Psoas muscle (tissue), 8 donors: Measurements from ENCODE around the gene ZSCAN30. TPM values are rescaled to one million over a fixed set of nuclear protein-coding genes. Genes with fewer than 3 reads are reported as not detected.

Experiments used
- ATAC-seq, 4 donors: fragments of 200-7000 bp; cut with Tn5 transposase; one replicate each; pipeline ENCODE4 v1.9.1; 2020; ENCODE audit warnings: moderate library complexity in 3 of 4, mild to moderate bottlenecking in 2 of 4
- DNase-seq, 2 donors: peaks; one replicate each; pipeline ENCODE4 v3.0.0-alpha.2; 2020
- H3K27ac ChIP-seq: fragments of 200-600 bp; one replicate; pipeline ENCODE4 v1.8.0; 2022
- H3K27me3 ChIP-seq, 3 donors: fragments of 200-600 bp in 1 of 3; one replicate each; pipeline versions ENCODE4 v1.6.1 to v1.8.0; 2013 to 2022; ENCODE audit warnings: low read length in 2 of 3, mild to moderate bottlenecking in 2 of 3, moderate library complexity in 1 of 3; ENCODE audit not compliant: insufficient read depth in 3 of 3
- H3K36me3 ChIP-seq, 2 donors: fragments of 200-600 bp in 1 of 2; one replicate each; pipeline versions ENCODE4 v1.6.1 to v1.8.0; 2013 to 2022; ENCODE audit warnings: low read depth in 1 of 2, mild to moderate bottlenecking in 1 of 2, moderate library complexity in 1 of 2; ENCODE audit not compliant: insufficient read depth in 1 of 2
- H3K4me1 ChIP-seq: fragments of 200-600 bp; one replicate; pipeline ENCODE4 v1.8.0; 2022
- H3K4me3 ChIP-seq: fragments of 200-600 bp; one replicate; pipeline ENCODE4 v1.8.0; 2022; ENCODE audit warnings: mild to moderate bottlenecking
- H3K9me3 ChIP-seq: fragments of 200-600 bp; one replicate; pipeline ENCODE4 v1.8.0; 2022
- CTCF ChIP-seq: fragments of 200-600 bp; IDR thresholded peaks from one replicate; pipeline ENCODE4 v1.8.0; 2022; ENCODE audit warnings: antibody characterized with exemption
- WGBS, 3 donors: extraction: QIAGEN DNeasy Blood & Tissue Kit; methylation state at CpG; one replicate each; pipeline versions ENCODE4 v1.1.6 to v1.1.7; 2013; 5-methylcytosine and 5-hydroxymethylcytosine counted together
- intact Hi-C, 2 donors: fragments of 100-400 bp; cut with DNase I; formaldehyde crosslinking; loops; one replicate each; pipeline versions ENCODE4 v1.11.0 to v1.14.2; 2022
- polyA plus RNA-seq, 3 donors: library from polyadenylated mRNA; stranded (reverse); fragments of 200-250 nt; gene quantifications; one replicate each; pipeline ENCODE4 v1.2.3, GENCODE V29; 2013
- total RNA-seq, 4 donors: library from RNA; stranded (reverse); fragmentation: NEBNext Ultra II Directional in 2 of 4; extraction: Animal tissue kit (Norgen Biotek cat#: 25700) in 2 of 4; gene quantifications; one replicate each; pipeline versions ENCODE4 v1.2.1 to v1.2.4, GENCODE V29; 2021 to 2023
- donor health status: healthy with polysubstance abuse.
- donor health status: DM: no; HTN: no; CAD: no; lungs with moderate emphysema.
- donor health status: Bipolar disorder and iron deficiency.
- donor health status: healthy.
- donor health status: DM: yes; HTN: yes; CAD: no.
- donor health status: DM: no; HTN: no; CAD: no.
- donor health status: DM: no; HTN: no; CAD: no.
- donor health status: DM: yes; HTN: yes; CAD: no.

The ZSCAN30 gene
- total and polyA plus RNA-seq, 7 donors, result 3.0 to 12.2 (median 8.8) TPM

GRCh38 chr18:35324926-35325655, 35.1 kb upstream of the ZSCAN30 start:
- H3K4me3 ChIP-seq, result no peak overlapping the region
- no peak overlapping the region for H3K27ac ChIP-seq
- TF ChIP-seq CTCF, result no peak
- intact Hi-C loops, result no loop called here
- WGBS, 3 donors, result 28 to 78% (median 61%) methylated on average over 2 of the region's 2 CpGs
- H3K36me3 ChIP-seq, result no peaks in the 10 kb centered on the region
- no peaks in the 10 kb centered on the region for H3K27me3 ChIP-seq
- ATAC-seq (no peak), DNase-seq (no peak)
- no peaks in the 10 kb centered on the region for H3K4me1 ChIP-seq
- no peaks in the 10 kb centered on the region for H3K9me3 ChIP-seq

GRCh38 chr18:35322486-35323458, 32.7 kb upstream of the ZSCAN30 start:
- 76 to 80% (median 77%) methylated on average over 3 of the region's 3 CpGs for WGBS, 3 donors

GRCh38 chr18:35311496-35311895, 21.5 kb upstream of the ZSCAN30 start:
- Histone ChIP-seq H3K4me3 (no peak overlapping the region), H3K36me3 (peaks cover 14 to 15% of the 10 kb centered on the region in 2 donors), H3K27ac (no peak overlapping the region), H3K9me3 (peaks cover 67% of the 10 kb centered on the region), H3K4me1 (peaks cover 5% of the 10 kb centered on the region), H3K27me3 (no peaks in the 10 kb centered on the region)
- ATAC-seq (no peak), DNase-seq (no peak)
- TF ChIP-seq CTCF, result no peak
- WGBS, 3 donors, result 36 to 43% (median 38%) methylated on average over 2 of the region's 2 CpGs
- intact Hi-C loops, result no loop called here

More at GRCh38 chr18:35322486-35323458, 32.7 kb upstream of the ZSCAN30 start:
- Histone ChIP-seq H3K27ac (no peak overlapping the region), H3K4me1 (no peaks in the 10 kb centered on the region), H3K9me3 (no peaks in the 10 kb centered on the region), H3K27me3 (no peaks in the 10 kb centered on the region), H3K4me3 (no peak overlapping the region), H3K36me3 (no peaks in the 10 kb centered on the region)
- intact Hi-C loops, result no loop called here
- no peak for ATAC-seq
- no peak for DNase-seq
- no peak for TF ChIP-seq CTCF

GRCh38 chr18:35306588-35307250, 16.7 kb upstream of the ZSCAN30 start:
- Histone ChIP-seq H3K27ac (no peak overlapping the region), H3K4me3 (no peak overlapping the region), H3K27me3 (no peaks in the 10 kb centered on the region), H3K4me1 (peaks cover 3% of the 10 kb centered on the region), H3K9me3 (peaks cover 92% of the 10 kb centered on the region), H3K36me3 (peaks cover 27% of the 10 kb centered on the region in 2 donors)
- no peak for TF ChIP-seq CTCF
- no peak for ATAC-seq
- DNase-seq, result no peak
- WGBS, 3 donors, result 97 to 98% (median 98%) methylated on average over 5 of the region's 5 CpGs
- intact Hi-C loops, result no loop called here
